Ramos (cell line): ENCODE data around the gene PLLP.

ENCODE experiments used
- in situ Hi-C: fragments of 300-500 bp; cut with MboI; formaldehyde crosslinking; loops from one replicate; pipeline ENCODE4 v1.14.3; 2022; ENCODE audit warnings: low sequenced_read_pairs; ENCODE audit not compliant: unreplicated experiment

The PLLP gene

DNA sequence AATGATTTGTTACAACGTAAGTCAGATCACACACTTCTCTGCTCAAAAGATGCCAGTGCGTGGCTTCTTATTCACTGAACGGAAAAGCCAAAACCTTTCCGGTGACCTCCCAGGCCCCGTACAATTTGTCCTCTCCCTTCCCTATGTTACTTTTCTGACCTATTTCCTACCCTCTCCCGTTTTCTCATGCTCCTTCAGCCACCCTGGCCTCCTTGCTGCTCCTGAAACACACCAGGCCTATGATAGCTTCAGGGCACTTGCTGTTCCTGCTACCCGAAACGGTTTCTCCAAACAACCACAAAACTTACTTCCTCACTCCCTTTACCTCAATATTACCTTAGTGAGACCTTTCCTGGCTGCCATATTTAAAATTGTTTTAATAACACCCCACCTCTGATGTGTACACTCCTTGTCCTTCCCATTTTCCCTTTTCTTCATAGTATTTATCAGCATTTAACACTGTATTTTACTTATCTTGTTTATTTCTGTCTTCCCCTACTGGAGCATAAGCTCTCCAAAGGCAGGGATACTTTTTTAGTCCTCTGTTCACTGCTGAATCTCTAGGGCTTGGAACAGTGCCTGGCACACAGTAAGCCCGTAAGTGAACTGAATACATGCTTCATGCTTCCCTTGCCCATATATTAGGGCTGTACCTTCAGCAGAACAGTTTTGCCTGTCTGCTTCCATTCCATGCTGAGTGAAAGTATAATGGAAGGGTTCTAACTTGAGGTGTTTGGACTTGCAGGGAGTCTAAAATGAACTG is 50.3 kb downstream of the PLLP start:
- in situ Hi-C loops, result no loop called here

GRCh38 chr16:57231821-57232350 is 52.6 kb downstream of the PLLP start:
- in situ Hi-C loops, result no loop called here

DNA sequence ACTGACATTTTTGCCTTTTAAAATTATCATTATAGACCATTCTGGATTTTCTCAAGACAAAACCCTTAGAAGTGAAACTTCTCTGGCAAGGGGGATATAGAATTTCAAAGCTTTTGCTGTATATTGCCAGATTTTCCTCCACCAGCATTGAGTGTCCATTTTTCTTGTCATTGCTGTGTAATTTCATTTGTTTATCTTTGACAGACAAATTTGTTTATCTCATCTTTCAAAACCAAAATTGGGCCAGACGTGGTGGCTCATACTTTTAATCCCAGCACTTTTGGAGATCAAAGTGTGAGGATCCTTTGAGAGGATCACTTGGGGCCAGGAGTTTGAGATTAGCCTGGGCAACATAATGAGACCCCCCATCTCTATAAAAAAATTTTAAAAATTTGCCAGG is 55.4 kb downstream of the PLLP start:
- in situ Hi-C loops, result no loop called here

DNA sequence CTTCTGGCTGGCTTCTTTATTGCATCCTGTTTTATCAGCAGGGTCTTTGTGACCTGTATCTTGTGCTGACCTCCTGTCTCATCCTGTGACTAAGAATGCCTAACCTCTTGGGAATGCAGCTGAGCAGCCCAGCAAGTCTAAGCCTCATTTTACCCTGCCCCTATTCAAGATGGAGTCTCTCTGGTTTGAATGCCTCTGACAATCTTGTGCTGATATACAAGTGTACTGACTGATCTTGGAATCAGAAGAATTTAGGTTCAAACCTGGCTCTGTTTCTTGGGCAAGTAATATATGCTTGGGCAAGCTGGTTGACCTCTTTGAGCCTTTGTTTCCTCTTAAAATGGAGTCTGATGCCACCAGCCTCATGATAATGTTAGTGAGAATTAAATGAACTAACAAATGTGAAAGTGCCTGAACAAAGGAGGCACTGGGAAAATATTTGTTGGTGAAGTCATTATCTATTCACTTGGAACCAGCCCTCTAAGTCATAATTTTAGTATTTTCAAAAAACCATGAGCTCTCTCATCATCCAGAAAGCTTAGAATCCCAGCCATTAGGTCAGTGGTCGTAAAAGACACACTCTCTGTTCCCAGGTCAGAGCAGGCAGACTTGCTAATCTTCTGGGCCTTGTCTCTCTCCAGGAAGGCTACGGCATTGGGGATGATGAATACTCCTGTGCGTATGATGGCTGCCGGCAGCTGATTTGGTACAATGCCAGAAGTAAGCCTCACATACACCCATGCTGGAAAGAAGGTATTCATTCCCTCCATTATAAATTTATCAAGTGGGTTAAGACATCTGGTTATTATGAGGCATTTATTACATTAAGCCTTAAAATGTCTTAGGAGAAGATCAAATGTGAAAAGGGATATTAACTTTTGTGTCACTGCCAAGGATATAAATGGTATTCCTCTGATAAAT is 57.5 kb downstream of the PLLP start:
- in situ Hi-C loops, result no loop called here

GRCh38 chr16:57225978-57226377 is 58.5 kb downstream of the PLLP start:
- in situ Hi-C loops, result no loop called here

GRCh38 chr16:57224651-57225335 is 59.7 kb downstream of the PLLP start:
- in situ Hi-C loops, result no loop called here

DNA sequence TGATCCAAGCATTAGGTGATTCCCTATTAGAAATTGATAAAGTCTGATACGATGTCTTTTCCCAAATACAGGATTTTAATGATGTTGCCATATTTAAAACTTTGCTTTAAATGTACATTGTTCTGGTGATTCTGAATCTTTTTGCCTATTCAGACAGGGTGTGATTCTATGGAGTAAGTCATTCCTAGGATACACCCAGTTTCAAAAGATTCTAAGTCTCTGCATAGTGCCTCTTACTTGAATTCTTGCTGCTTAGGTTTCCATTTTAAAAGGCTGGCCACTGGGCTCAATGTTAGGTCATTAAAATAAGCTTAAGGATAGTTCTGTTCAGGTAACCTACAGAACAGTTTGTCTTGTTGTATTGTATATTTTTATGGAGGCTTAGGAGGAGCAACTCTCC is 61.4 kb downstream of the PLLP start:
- in situ Hi-C loops, result no loop called here

DNA sequence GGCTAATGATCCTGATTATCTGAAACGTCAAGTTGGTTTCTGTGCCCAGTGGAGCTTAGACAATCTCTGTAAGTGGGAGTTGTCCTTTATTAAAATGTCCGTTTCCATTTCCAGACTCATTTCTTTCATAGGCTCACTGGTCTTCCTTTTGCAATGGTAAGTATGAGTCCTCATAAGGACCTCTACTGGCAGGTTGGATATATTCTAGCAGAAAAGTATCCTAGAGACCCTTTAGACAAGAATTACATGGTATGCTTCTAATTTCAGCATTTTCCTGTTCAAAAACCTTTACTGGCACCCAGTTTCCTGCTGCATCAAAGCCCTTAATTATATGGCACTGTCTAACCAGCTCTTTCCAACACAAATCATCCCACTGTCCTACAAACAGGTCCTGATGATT is 67.5 kb downstream of the PLLP start:
- in situ Hi-C loops, result no loop called here

- in situ Hi-C loops, result no loop called here
These were observed 71.0 kb downstream of the PLLP start for GRCh38 chr16:57213462-57213861.

DNA sequence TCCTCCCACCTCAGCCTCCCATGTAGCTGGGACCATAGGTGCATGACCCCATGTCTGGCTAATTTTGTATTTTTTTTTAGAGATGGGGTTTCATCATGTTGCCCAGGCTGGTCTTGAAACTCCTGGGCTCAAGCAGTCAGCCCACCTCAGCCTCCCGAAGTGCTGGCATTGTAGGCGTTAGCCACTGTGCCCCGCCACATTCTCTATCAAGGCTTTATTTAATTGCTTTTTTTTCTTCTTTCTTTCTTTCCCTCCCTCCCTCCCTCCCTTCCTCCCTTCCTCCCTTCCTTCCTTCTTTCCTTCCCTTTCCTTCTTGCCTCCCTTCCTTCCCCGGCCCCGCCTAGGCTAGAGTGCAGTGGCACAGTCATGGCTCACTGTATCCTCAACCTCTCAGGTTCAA is 74.7 kb downstream of the PLLP start:
- in situ Hi-C loops, result no loop called here

DNA sequence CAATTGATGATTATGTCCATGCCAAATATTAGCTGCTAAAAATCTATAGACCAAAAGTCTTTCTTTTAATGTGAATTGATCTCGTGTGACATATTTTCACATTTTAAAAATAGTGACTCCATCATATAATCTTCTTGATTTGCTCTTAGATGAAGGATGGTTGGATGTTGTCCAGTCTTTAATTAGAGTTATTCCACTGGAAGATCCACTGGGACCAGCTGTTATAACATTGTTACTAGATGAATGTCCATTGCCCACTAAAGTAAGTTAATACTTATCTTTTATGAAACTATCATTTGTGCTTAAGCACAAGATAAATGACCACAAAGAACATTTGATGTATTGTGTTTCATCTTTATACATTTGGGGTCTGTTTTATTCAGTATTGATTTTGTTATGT is 75.5 kb downstream of the PLLP start:
- in situ Hi-C loops, result no loop called here
